Pancreas (tissue), 10 donors: ENCODE measurements around the gene NTMT1. TPM values are rescaled to one million over a fixed set of nuclear protein-coding genes. Genes with fewer than 3 reads are reported as not detected.
A peak's percentile ranks its signal among the peaks of the same experiment; 100 is the strongest.
"Not testable (repeated sequence)": the region's sequence is repeated elsewhere in the genome, so short reads cannot be mapped to it uniquely, and the experiment has no call there.

Source experiments
- ATAC-seq, 4 donors: fragments of 200-7000 bp; cut with Tn5 transposase; one replicate each; pipeline versions ENCODE4 v1.8.0 to v1.9.1; 2020; ENCODE audit warnings: mild to moderate bottlenecking in 4 of 4, moderate library complexity in 4 of 4
- DNase-seq, 6 donors: peaks; one replicate each; pipeline ENCODE4 v3.0.0-alpha.2; 2020
- FAIRE-seq: peaks from 2 replicates; lab custom pipeline; 2012; peaks lifted over from hg19 to GRCh38; lab: Jason Lieb, UNC
- H3K27ac ChIP-seq, 4 donors: fragments of 200-600 bp; sonication (generic); 1 replicate in 3 of 4; 2 replicates in 1 of 4; pipeline versions ENCODE4 v1.5.0 to v1.8.0; 2020
- H3K27me3 ChIP-seq, 4 donors: fragments of 200-600 bp; one replicate each; pipeline ENCODE4 v1.8.0; 2021
- H3K36me3 ChIP-seq, 3 donors: fragments of 200-600 bp; sonication (generic) in 1 of 3; one replicate each; pipeline versions ENCODE4 v1.5.0 to v1.8.0; 2020 to 2021
- H3K4me1 ChIP-seq, 3 donors: fragments of 200-600 bp; one replicate each; pipeline ENCODE4 v1.8.0; 2021
- H3K4me3 ChIP-seq, 4 donors: fragments of 200-600 bp; sonication (generic) in 2 of 4; one replicate each; pipeline versions ENCODE4 v1.5.0 to v1.8.0; 2020 to 2021
- H3K9me3 ChIP-seq, 4 donors: fragments of 200-600 bp; one replicate each; pipeline ENCODE4 v1.8.0; 2021
- CTCF ChIP-seq, 4 donors: fragments of 200-600 bp; sonication (generic) in 3 of 4; IDR thresholded peaks; one replicate each; pipeline versions ENCODE4 v1.5.0 to v1.8.0; 2021; ENCODE audit warnings: antibody characterized with exemption in 4 of 4
- WGBS, 2 donors: extraction: QIAGEN DNeasy Blood & Tissue Kit; methylation state at CpG; one replicate each; pipeline ENCODE4 v1.1.7; 2013; 5-methylcytosine and 5-hydroxymethylcytosine counted together
- intact Hi-C, 3 donors: fragments of 100-400 bp; cut with DNase I; formaldehyde crosslinking; loops; one replicate each; pipeline versions ENCODE4 v1.11.1 to v1.14.2; 2022
- polyA plus RNA-seq, 2 donors: library from polyadenylated mRNA; stranded (reverse); fragments of 200-250 nt; gene quantifications; one replicate each; pipeline ENCODE4 v1.2.3, GENCODE V29; 2013
- total RNA-seq, 6 donors: library from RNA; stranded (reverse); fragmentation: NEBNext Ultra II Directional in 4 of 6; extraction: Animal tissue kit (Norgen Biotek cat#: 25700) in 4 of 6; gene quantifications; one replicate each; pipeline versions ENCODE4 v1.2.1 to v1.2.4, GENCODE V29; 2021 to 2023
- donor health status: healthy with polysubstance abuse.
- donor health status: DM: no; HTN: no; CAD: no; lungs with moderate emphysema.
- donor health status: DM: no; HTN: no; CAD: no.
- donor health status: control.
- donor health status: control.
- donor health status: Bipolar disorder and iron deficiency.
- donor health status: DM: yes; HTN: yes; CAD: no.
- donor health status: DM: no; HTN: no; CAD: no.
- donor health status: DM: no; HTN: no; CAD: no.
- donor health status: DM: yes; HTN: yes; CAD: no.

The NTMT1 gene
- total and polyA plus RNA-seq, 8 donors, result 11.3 to 29.0 (median 17.2) TPM

GRCh38 chr9:129635099-129636065 is 9.4 kb downstream of the NTMT1 start:
- Histone ChIP-seq H3K9me3 (no peaks in the 10 kb centered on the region), H3K4me1 (peaks cover 9 to 22% (median 14%) of the 10 kb centered on the region in 3 donors), H3K27ac (no peak overlapping the region), H3K4me3 (no peak overlapping the region), H3K36me3 (peaks cover 7 to 61% (median 38%) of the 10 kb centered on the region in 3 donors), H3K27me3 (no peaks in the 10 kb centered on the region)
- FAIRE-seq (no peak), ATAC-seq (no peak), DNase-seq (peak in 2 of 6 donors; percentile 13 to 46)
- WGBS, 2 donors, result 90 to 94% methylated on average over 34 of the region's 34 CpGs
- no peak for TF ChIP-seq CTCF (IDR thresholded peaks at IDR 0.05)
- intact Hi-C loops, result no loop called here

- not testable (repeated sequence) for H3K27ac ChIP-seq, FAIRE-seq
- peaks cover 7 to 61% (median 38%) of the 10 kb centered on the region in 3 donors for H3K36me3 ChIP-seq
Measured at GRCh38 chr9:129636343-129636742, 10.4 kb downstream of the NTMT1 start.

GRCh38 chr9:129637102-129637501 is 11.1 kb downstream of the NTMT1 start:
- peaks cover 16 to 22% (median 17%) of the 10 kb centered on the region in 3 donors for H3K4me1 ChIP-seq
- no peaks in the 10 kb centered on the region for H3K27me3 ChIP-seq
- FAIRE-seq, result no peak
- no peak for ATAC-seq
- H3K36me3 ChIP-seq, result peaks cover 7 to 61% (median 38%) of the 10 kb centered on the region in 3 donors
- no peaks in the 10 kb centered on the region for H3K9me3 ChIP-seq
- TF ChIP-seq CTCF (IDR thresholded peaks at IDR 0.05), result no peak
- no peak overlapping the region for H3K4me3 ChIP-seq
- intact Hi-C loops, result no loop called here
- DNase-seq, result peak in 2 of 6 donors; percentile 13 to 35
- WGBS, 2 donors, result 74 to 77% methylated on average over 9 of the region's 9 CpGs
- H3K27ac ChIP-seq, result no peak overlapping the region

More at GRCh38 chr9:129636343-129636742, 10.4 kb downstream of the NTMT1 start:
- H3K4me1 ChIP-seq, result peaks cover 16 to 22% (median 17%) of the 10 kb centered on the region in 3 donors
- WGBS, 2 donors, result 94 to 97% methylated on average over 10 of the region's 10 CpGs
- H3K4me3 ChIP-seq, intact Hi-C loops, H3K27me3 ChIP-seq, ATAC-seq, H3K9me3 ChIP-seq: not testable (repeated sequence)
- DNase-seq, result peak in 2 of 6 donors; percentile 7 to 9

- no peaks in the 10 kb centered on the region for H3K9me3 ChIP-seq
- H3K4me1 ChIP-seq, result peaks cover 16 to 22% (median 17%) of the 10 kb centered on the region in 3 donors
- DNase-seq (peak in 2 of 6 donors; percentile 15 to 58), ATAC-seq (no peak), FAIRE-seq (no peak)
- H3K36me3 ChIP-seq, result peaks cover 7 to 58% (median 38%) of the 10 kb centered on the region in 3 donors
- H3K27me3 ChIP-seq, result no peaks in the 10 kb centered on the region
- no peak overlapping the region for H3K27ac ChIP-seq
- intact Hi-C loops, result no loop called here
- TF ChIP-seq CTCF (IDR thresholded peaks at IDR 0.05), result no peak
- WGBS, 2 donors, result 77 to 81% methylated on average over 29 of the region's 29 CpGs
- H3K4me3 ChIP-seq, result no peak overlapping the region
Measured at GRCh38 chr9:129637673-129638439, 11.9 kb downstream of the NTMT1 start.
